KBM-7 (cell line): ENCODE results near the gene PIN1.

Source experiments
- DNase-seq: peaks from one replicate; pipeline ENCODE4 v3.0.0-alpha.2; 2015
- in situ Hi-C: fragments of 300-500 bp; cut with MboI; formaldehyde crosslinking; loops from 2 replicates; pipeline ENCODE4 v1.14.3; 2020; ENCODE audit warnings: low sequenced_read_pairs, low pct_unique_long_range_greater_than_20kb, mixed read lengths

Gene PIN1

DNA sequence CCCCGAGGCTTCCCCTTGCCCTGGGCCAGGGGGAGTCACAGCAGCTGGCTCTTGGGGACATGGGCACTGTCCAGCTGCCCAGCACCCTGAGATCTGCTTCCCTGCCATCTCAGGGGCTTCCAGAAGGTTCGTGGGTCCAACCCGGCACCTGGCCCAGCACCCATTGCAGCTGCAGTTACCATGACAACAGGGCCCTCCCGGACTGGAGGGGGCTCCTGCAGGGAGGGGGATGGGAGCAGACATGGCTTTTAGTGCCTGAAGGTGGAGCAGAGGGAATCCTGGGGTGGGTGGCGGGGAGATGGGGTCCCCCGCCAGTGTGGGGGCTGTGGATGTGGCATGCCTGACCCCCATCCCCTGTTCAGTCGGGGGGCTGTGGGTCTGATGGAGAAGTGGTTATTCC, 14.7 kb downstream of the PIN1 start:
- DNase-seq, result no peak
- in situ Hi-C loops, result no loop called here

GRCh38 chr19:9850235-9850959, 15.3 kb downstream of the PIN1 start:
- no peak for DNase-seq
- in situ Hi-C loops, result no loop called here

GRCh38 chr19:9854282-9854846, 19.2 kb downstream of the PIN1 start:
- no peak for DNase-seq
- in situ Hi-C loops, result no loop called here

GRCh38 chr19:9856609-9857008, 21.5 kb downstream of the PIN1 start:
- no peak for DNase-seq
- in situ Hi-C loops, result no loop called here

GRCh38 chr19:9857076-9857721, 22.1 kb downstream of the PIN1 start:
- DNase-seq, result no peak
- in situ Hi-C loops, result no loop called here

GRCh38 chr19:9857920-9858746, 23.0 kb downstream of the PIN1 start:
- in situ Hi-C loops, result no loop called here
- DNase-seq, result peak; percentile 58

- in situ Hi-C loops, result no loop called here
- no peak for DNase-seq
These were observed 23.6 kb downstream of the PIN1 start for GRCh38 chr19:9858766-9859165.

GRCh38 chr19:9860407-9860806, 25.3 kb downstream of the PIN1 start:
- DNase-seq, result no peak
- in situ Hi-C loops, result no loop called here

- in situ Hi-C loops, result no loop called here
These were observed 26.4 kb downstream of the PIN1 start for GRCh38 chr19:9861503-9861902.

DNA sequence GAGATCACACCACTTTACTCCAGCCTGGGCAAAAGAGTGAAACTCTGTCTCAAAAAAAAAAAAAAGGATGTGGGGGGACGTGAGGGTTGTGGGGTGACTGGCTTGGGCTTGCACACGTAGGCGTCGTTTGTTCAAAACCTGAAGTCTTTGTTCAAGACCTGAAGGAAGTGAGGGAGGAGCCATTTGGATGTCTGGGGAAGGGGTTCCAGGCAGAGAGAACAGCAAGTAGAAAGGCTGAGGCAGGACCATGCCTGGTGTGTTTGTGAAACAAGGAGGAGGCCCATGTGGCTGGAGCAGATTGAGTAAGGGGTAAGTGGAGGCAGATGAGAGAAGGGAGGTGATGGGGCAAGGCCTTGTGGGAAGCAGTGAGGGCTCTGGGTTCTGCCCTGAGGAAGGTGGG, 27.8 kb downstream of the PIN1 start:
- DNase-seq, result no peak
- in situ Hi-C loops, result no loop called here

More at GRCh38 chr19:9861503-9861902, 26.4 kb downstream of the PIN1 start:
- DNase-seq, result no peak

DNA sequence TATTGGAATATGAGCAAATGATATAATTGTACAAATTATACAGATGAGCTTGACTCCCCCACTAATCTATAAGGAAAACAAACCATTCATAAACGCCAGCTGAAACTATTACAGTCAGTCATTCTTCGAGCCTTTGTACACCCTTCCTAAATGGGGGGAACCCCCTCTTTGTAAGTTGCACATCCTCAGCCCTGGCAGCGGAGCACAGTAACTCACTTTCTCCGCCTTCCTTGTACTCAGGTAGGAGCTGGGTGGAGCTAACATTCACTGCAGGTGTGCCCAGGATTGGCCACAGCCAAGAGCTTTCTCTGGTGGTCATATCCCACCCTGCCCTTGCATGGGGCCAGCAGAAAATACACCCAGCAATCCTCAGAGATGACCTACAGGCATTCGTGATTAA, 28.6 kb downstream of the PIN1 start:
- in situ Hi-C loops, result no loop called here
- DNase-seq, result no peak

DNA sequence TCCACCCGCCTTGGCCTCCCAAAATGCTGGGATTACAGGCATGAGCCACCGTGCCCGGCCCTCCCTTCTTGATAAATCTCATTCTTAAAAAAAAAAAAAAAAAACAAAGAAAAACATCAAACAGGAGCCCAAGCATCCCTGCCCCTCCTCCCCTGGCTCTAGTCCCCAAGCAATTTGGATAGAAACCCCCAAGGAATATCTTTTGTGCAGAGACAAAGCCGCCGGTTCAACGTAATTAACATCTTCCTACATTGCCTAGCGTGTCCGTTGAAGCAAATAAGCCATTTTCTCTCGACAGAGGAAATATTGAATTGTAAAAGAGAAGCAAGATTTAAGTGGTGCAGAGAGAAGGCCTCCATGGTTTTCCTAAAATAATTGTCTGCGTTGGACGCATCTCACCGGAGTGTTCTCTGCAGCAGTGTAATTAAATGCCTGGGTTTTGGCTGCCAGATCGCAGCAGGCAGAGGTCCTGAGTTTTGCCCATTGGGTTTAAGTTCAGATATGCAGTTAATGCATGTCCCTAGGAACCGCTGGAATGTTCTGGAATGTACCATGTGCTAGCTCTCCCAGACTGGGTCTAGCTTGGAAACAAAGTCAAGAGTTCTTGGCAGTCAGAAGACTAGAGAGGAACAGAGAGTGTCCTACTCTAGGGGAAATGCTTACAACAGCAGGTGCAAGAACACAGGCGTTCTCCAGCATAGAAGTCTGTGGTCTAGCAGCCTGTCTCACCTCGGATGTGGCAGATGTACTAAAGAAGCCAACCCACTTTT, 30.8 kb downstream of the PIN1 start:
- in situ Hi-C loops, result no loop called here

GRCh38 chr19:9868983-9869617, 34.0 kb downstream of the PIN1 start:
- DNase-seq, result no peak
- in situ Hi-C loops, result no loop called here

More for the DNA sequence above, 30.8 kb downstream of the PIN1 start:
- no peak for DNase-seq

DNA sequence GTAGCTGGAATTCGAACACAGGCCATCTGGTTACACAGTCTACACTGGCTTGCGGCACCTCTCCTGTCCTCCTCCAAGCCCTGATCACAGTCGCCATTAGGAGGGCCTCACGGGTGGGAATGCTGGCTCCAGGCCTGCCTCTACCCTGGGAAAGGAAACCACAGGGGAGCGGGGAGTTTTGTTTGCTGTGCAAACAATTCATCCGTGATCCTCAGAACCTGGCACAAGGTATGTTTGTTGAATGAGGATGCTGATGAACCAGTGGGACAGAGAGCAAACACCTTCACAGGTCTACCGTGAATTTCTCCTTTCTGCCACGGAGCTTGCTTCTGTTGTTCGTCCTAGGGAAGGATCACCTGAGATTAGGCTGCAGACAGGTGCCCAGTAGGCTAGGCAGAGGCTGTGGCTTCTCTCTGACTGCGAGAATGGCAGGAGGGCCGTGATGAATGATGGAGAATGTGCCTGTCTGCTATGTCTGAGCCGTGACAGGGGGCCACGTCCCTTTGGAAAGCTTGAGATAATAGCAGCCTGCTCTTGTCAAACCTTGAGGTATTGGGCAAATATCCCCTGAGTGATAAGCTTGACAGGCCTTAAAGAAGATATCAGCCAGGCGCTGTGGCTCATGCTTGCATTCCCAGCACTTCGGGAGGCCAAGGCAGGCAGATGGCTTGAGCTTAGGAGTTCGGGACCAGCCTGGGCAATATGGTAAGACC, 36.7 kb downstream of the PIN1 start:
- in situ Hi-C loops, result no loop called here

DNA sequence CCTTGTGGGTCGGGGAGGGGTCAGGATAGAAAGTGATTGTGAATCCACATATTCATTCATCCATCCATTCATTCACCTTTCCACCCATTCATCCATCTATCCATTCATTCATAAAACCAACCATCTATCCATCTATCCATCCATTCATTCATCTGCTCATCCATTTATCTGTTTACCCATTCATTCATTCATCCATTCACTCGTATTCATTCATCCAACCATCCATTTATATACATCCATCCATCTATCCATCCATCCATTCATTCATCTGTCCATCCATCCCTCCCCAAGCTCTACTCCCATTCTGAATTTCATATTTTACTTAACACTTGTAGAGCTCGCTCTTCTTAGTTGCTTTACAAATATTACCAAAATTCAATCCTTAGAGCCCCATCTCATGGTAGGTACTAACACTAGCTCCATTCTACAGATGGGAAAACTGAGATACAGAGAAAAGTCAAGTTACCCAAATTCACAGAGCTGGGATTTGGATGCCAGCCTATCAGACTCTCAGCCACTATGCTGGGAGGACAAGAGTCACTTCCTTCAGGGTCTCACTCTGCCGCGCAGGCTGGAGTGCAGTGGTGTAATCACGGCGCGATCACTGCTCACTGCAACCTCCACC, 37.6 kb downstream of the PIN1 start:
- in situ Hi-C loops, result no loop called here
- DNase-seq, result no peak

More for the DNA sequence above, 36.7 kb downstream of the PIN1 start:
- no peak for DNase-seq

DNA sequence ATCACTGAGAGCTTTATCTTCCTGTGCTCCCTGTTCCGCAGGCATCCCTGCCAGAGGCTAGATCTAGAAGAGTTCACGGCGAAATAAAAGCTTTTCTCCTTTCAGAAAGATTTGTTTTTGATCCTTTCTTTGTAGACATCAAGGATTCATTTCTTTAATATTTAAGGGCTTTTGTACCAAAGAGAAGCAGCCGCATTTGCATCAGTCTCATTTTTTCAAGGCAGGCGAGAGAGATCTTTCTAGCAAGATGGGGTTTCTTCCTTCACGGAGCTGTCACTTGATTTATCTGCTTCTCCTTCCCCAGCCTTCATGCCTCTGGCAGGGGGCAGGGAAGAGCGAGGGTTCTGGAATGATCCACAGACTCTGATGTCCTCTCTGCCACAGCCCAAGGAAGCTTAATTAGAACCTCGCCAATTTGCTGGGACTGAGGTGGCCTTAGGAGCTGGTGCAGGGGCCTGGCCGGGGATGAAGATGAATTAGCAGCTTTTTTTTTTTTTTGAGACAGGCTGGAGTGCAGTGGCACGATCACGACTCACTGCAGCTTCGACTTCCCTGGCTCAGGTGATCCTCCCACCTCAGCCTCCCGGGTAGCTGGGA, 40.0 kb downstream of the PIN1 start:
- no peak for DNase-seq
- in situ Hi-C loops, result no loop called here

DNA sequence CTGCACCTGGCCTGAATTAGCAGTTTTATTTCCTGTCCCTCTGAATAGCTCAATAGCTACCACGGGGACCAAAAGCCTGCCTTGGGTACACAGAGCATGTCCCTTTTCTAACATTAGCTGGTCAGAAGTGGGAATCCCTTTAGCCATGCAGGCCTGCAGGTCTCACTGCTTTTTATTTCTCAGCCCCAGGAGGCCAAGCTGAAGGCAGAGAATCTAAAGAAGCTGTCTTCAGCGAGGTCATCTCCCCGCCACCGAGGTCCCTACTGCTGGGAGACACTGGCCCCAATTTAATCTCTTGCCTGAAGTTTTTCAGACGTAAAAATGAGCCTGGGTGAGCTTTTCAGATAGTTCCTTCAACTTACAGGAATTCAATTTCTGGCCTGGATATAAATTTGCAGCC, 40.7 kb downstream of the PIN1 start:
- DNase-seq, result no peak
- in situ Hi-C loops, result no loop called here
